GM12891 (cell line): ENCODE data around the gene EME2.
"Not testable (repeated sequence)": the region's sequence is repeated elsewhere in the genome, so short reads cannot be mapped to it uniquely, and the experiment has no call there.

Experiments used
- DNase-seq: peaks from one replicate; pipeline ENCODE4 v3.0.0; 2011; ENCODE audit warnings: low spot score; ENCODE audit not compliant: insufficient read length
- FAIRE-seq: peaks from 2 replicates; lab custom pipeline; 2011; peaks lifted over from hg19 to GRCh38; lab: Jason Lieb, UNC
- PAX5 ChIP-seq: IDR thresholded peaks from 2 replicates; pipeline ENCODE4 v1.6.1; 2011; ENCODE audit warnings: low read length, moderate library complexity, mild to moderate bottlenecking; ENCODE audit not compliant: insufficient read depth, severe bottlenecking
- POLR2A ChIP-seq: IDR thresholded peaks from 2 replicates; pipeline ENCODE4 v1.6.1; 2011; ENCODE audit warnings: low read depth, low read length, control low read depth
- POLR2AphosphoS5 ChIP-seq: IDR thresholded peaks from 2 replicates; pipeline ENCODE4 v1.6.1; 2011; ENCODE audit warnings: low read depth, low read length, control low read depth
- POU2F2 ChIP-seq: IDR thresholded peaks from 2 replicates; pipeline ENCODE4 v1.6.1; 2011; ENCODE audit warnings: low read depth, mild to moderate bottlenecking, control low read depth, low read length, moderate library complexity
- SPI1 ChIP-seq: IDR thresholded peaks from 2 replicates; pipeline ENCODE4 v1.6.1; 2011; ENCODE audit warnings: low read depth, low read length, control low read depth
- TAF1 ChIP-seq: IDR thresholded peaks from 2 replicates; pipeline ENCODE4 v1.6.1; 2011; ENCODE audit warnings: low read depth, low read length, control low read depth

The EME2 gene

GRCh38 chr16:1731603-1732002 is 41.0 kb upstream of the EME2 start:
- DNase-seq = no peak
- FAIRE-seq = no peak
- TF ChIP-seq TAF1 = no peak
- TF ChIP-seq POLR2A = no peak
- no peak for TF ChIP-seq PAX5
- TF ChIP-seq POU2F2 = no peak
- TF ChIP-seq SPI1 = no peak
- TF ChIP-seq POLR2AphosphoS5 = no peak

- TF ChIP-seq POU2F2 = no peak
- FAIRE-seq = no peak
- no peak for DNase-seq
Observed at GRCh38 chr16:1732071-1732470, 40.5 kb upstream of the EME2 start.

- DNase-seq, FAIRE-seq: not testable (repeated sequence)
Observed at GRCh38 chr16:1732551-1732987, 40.0 kb upstream of the EME2 start.

- DNase-seq (no peak), FAIRE-seq (no peak)
- TF ChIP-seq POLR2A = no peak
- no peak for TF ChIP-seq PAX5
- no peak for TF ChIP-seq POLR2AphosphoS5
- no peak for TF ChIP-seq POU2F2
Observed at GRCh38 chr16:1734123-1734522, 38.5 kb upstream of the EME2 start.

- no peak for FAIRE-seq
- no peak for DNase-seq
- TF ChIP-seq SPI1 (no peak), PAX5 (no peak), POU2F2 (no peak), POLR2A (no peak), POLR2AphosphoS5 (no peak), TAF1 (no peak)
Observed at GRCh38 chr16:1734816-1735215, 37.8 kb upstream of the EME2 start.

GRCh38 chr16:1740234-1740633 is 32.4 kb upstream of the EME2 start:
- DNase-seq (no peak), FAIRE-seq (no peak)
- no peak for TF ChIP-seq SPI1
- no peak for TF ChIP-seq TAF1
- no peak for TF ChIP-seq POLR2A

GRCh38 chr16:1740781-1741490 is 31.7 kb upstream of the EME2 start:
- no peak for TF ChIP-seq POLR2AphosphoS5
- no peak for TF ChIP-seq PAX5
- no peak for TF ChIP-seq POLR2A
- TF ChIP-seq POU2F2 = no peak
- no peak for TF ChIP-seq SPI1
- TF ChIP-seq TAF1 = no peak
- DNase-seq (no peak), FAIRE-seq (no peak)

- TF ChIP-seq POLR2AphosphoS5 = no peak
- no peak for TF ChIP-seq PAX5
- no peak for TF ChIP-seq SPI1
- TF ChIP-seq POU2F2 = no peak
- no peak for TF ChIP-seq POLR2A
- no peak for TF ChIP-seq TAF1
- FAIRE-seq = no peak
Observed at GRCh38 chr16:1741553-1742165, 31.0 kb upstream of the EME2 start.

GRCh38 chr16:1743376-1744337 is 29.0 kb upstream of the EME2 start:
- DNase-seq (no peak), FAIRE-seq (no peak)
- TF ChIP-seq POU2F2 (no peak), PAX5 (no peak), SPI1 (no peak), POLR2A (no peak), POLR2AphosphoS5 (no peak), TAF1 (no peak)

More at GRCh38 chr16:1741553-1742165, 31.0 kb upstream of the EME2 start:
- no peak for DNase-seq

- no peak for FAIRE-seq
- no peak for DNase-seq
- no peak for TF ChIP-seq POLR2A
- no peak for TF ChIP-seq PAX5
- no peak for TF ChIP-seq POU2F2
- TF ChIP-seq TAF1 = no peak
- TF ChIP-seq POLR2AphosphoS5 = no peak
- TF ChIP-seq SPI1 = no peak
Observed at GRCh38 chr16:1744338-1744840, 28.2 kb upstream of the EME2 start.
